Measurements from ENCODE around the gene TMEM52B. TPM values are rescaled to one million over a fixed set of nuclear protein-coding genes. Genes with fewer than 3 reads are reported as not detected.

TMEM52B gene
- total RNA-seq, 1 donor from 2014 or later: 0.68 TPM

DNA sequence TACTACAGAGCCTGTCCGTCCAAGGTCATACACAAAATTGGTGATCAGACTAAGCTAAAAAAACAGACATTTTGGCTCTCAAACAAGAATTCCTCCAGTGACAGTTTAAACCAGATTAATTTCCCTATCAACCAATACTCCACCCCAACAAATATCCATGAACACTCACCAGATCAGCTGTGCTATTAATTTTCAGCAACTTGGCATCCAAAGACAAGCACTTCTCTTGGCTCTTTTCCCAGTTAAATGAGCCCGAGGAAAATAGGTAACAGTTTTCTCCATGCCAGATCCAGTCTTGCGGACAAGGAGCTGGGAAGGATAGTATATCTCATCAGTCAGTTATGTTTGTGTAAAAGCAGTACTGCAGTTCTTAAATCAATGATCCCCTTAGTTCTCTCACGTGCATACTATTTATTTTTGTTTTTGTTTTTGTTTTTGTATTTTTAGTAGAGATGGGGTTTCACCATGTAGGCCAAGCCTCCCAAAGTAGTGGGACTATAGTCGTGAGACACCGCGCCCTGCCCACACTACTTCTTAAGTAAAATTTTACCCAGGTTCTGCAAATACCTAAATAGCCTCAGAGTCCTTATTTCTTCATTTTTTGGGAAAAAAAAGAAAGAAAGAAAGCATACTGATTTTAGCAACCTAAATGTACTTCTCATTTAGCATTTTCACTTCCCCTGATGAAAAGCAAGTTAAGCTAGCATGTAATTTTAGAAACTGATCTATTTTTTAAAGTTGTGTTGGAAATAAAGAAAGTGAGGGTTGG is 18.0 kb upstream of the TMEM52B start:
- H3K9me3 Mint-ChIP-seq: no peaks in the 10 kb centered on the region
- TF ChIP-seq, protein P1, sequence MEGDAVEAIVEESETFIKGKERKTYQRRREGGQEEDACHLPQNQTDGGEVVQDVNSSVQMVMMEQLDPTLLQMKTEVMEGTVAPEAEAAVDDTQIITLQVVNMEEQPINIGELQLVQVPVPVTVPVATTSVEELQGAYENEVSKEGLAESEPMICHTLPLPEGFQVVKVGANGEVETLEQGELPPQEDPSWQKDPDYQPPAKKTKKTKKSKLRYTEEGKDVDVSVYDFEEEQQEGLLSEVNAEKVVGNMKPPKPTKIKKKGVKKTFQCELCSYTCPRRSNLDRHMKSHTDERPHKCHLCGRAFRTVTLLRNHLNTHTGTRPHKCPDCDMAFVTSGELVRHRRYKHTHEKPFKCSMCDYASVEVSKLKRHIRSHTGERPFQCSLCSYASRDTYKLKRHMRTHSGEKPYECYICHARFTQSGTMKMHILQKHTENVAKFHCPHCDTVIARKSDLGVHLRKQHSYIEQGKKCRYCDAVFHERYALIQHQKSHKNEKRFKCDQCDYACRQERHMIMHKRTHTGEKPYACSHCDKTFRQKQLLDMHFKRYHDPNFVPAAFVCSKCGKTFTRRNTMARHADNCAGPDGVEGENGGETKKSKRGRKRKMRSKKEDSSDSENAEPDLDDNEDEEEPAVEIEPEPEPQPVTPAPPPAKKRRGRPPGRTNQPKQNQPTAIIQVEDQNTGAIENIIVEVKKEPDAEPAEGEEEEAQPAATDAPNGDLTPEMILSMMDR (conservative IDR thresholded peaks at IDR 0.05): no peak
- no peaks in the 10 kb centered on the region for H3K4me1 Mint-ChIP-seq (ENCODE audit: unreplicated experiment)
- H3K36me3 Mint-ChIP-seq: no peaks in the 10 kb centered on the region
- H3K4me3 Mint-ChIP-seq: no peak overlapping the region
- DNase-seq (ENCODE audit: extremely low spot score, unreplicated experiment): no peak
- no peaks in the 10 kb centered on the region for H3K27me3 Mint-ChIP-seq
- H3K27ac Mint-ChIP-seq: peak overlapping the region; percentile 3

DNA sequence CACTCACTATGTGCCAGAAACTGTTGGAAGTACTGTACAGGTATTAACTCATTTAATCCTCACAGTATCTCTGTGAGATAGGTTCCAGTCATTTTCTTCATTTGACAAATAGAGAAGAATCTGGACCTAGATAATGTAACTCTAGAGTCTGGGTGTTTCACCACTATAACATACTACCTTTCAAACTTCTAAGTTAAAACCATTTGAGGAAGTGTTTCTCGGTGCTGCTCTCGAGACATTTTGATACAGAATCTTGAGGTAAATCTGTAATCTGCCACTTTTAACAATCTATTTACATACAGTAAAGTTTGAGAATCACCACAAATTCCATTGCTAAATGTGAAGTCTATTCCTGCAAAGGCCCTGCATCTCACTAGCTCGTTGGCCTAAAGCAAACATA is 15.7 kb upstream of the TMEM52B start:
- Mint-ChIP-seq H3K27me3 (no peaks in the 10 kb centered on the region), H3K4me3 (no peak overlapping the region), H3K27ac (no peak overlapping the region), H3K4me1 (ENCODE audit: unreplicated experiment) (no peaks in the 10 kb centered on the region), H3K36me3 (no peaks in the 10 kb centered on the region), H3K9me3 (no peaks in the 10 kb centered on the region)
- no peak for DNase-seq (ENCODE audit: extremely low spot score, unreplicated experiment)
- TF ChIP-seq, protein P1 (conservative IDR thresholded peaks at IDR 0.05): no peak

DNA sequence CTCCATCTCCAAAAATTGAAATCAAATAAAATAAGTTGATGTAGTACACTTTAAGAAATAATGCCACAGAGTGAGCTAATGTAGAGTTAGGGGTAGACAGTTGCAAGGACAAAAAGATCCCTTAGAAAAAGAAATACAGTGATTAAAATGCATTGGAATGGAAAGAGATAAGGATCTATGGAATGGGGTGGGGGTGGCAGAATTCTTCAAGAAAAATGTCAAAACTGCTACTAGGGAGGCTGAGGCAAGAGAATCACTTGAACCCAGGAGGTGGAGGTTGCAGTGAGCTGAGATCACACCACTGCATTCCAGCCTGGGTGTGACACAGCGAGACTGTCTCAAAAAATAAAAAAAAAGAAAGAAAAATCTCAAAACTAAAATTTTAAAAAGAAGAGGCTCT is 13.4 kb upstream of the TMEM52B start:
- Mint-ChIP-seq H3K4me1 (ENCODE audit: unreplicated experiment) (no peaks in the 10 kb centered on the region), H3K4me3 (no peak overlapping the region), H3K36me3 (no peaks in the 10 kb centered on the region), H3K27me3 (no peaks in the 10 kb centered on the region), H3K9me3 (no peaks in the 10 kb centered on the region), H3K27ac (no peak overlapping the region)
- no peak for DNase-seq (ENCODE audit: extremely low spot score, unreplicated experiment)
- TF ChIP-seq, protein P1 (conservative IDR thresholded peaks at IDR 0.05): no peak

DNA sequence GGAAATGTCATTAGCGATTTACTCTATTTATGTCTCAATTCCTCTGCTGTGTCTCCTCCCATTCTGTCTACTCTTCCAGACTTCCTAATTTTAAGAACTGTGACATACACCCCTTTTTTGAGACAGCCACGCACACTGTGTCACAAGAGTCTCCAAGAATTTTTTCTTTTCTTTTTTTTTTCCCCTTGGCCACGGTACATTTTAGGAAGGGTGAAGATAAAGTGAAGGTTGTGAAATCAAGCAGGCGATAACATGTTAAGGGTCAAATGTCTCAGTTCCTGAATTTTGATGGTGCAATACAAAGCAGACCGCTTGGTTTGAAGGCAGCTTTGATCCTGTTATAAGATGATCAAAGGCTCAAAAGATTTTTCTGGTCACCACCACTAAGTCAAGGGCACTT is 11.2 kb upstream of the TMEM52B start:
- Mint-ChIP-seq H3K27ac (no peak overlapping the region), H3K9me3 (no peaks in the 10 kb centered on the region), H3K4me1 (ENCODE audit: unreplicated experiment) (no peaks in the 10 kb centered on the region), H3K27me3 (no peaks in the 10 kb centered on the region), H3K36me3 (no peaks in the 10 kb centered on the region), H3K4me3 (no peak overlapping the region)
- DNase-seq (ENCODE audit: extremely low spot score, unreplicated experiment): no peak
- TF ChIP-seq, protein P1 (conservative IDR thresholded peaks at IDR 0.05): no peak

DNA sequence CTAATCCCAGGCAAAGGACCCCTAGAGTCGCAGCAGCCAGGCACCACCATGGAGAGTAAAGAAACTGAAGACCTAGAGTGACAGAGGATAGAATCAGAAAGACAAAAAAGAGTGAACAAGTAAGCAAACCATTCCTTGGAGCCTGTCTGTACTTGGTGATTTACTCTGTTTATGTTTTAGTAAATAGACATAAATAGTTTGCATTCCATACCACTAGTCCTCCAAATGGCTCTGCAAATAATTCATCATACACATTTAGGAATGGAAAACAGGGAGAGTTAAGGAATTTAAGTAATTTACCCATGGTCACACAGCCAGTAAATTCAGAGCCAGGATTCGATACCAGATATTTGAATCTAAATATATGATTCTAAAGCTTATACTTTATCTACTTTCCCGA is 9.7 kb upstream of the TMEM52B start:
- no peak overlapping the region for H3K4me3 Mint-ChIP-seq
- H3K9me3 Mint-ChIP-seq: no peaks in the 10 kb centered on the region
- H3K36me3 Mint-ChIP-seq: no peaks in the 10 kb centered on the region
- DNase-seq (ENCODE audit: extremely low spot score, unreplicated experiment): no peak
- TF ChIP-seq, protein P1 (conservative IDR thresholded peaks at IDR 0.05): no peak
- H3K27ac Mint-ChIP-seq: no peak overlapping the region
- no peaks in the 10 kb centered on the region for H3K27me3 Mint-ChIP-seq
- no peaks in the 10 kb centered on the region for H3K4me1 Mint-ChIP-seq (ENCODE audit: unreplicated experiment)

Measured in type B pancreatic cell (in vitro differentiated cells).